Adrenal gland (tissue), 12 donors: ENCODE data around the gene SLC38A9. TPM values are rescaled to one million over a fixed set of nuclear protein-coding genes. Genes with fewer than 3 reads are reported as not detected.
A peak's percentile ranks its signal among the peaks of the same experiment; 100 is the strongest.
"Not testable (repeated sequence)": the region's sequence is repeated elsewhere in the genome, so short reads cannot be mapped to it uniquely, and the experiment has no call there.

ENCODE experiments used
- DNase-seq, 7 donors: peaks; one replicate each; pipeline ENCODE4 v3.0.0-alpha.2; 2019 to 2020
- H3K27ac ChIP-seq, 5 donors: fragments of 200-600 bp; sonication (generic) in 4 of 5; 1 replicate in 3 of 5; 2 replicates in 2 of 5; pipeline versions ENCODE4 v1.5.1 to v1.8.0; 2016 to 2020; ENCODE audit warnings: mild to moderate bottlenecking in 1 of 5
- H3K27me3 ChIP-seq: fragments of 200-600 bp; 2 replicates; pipeline ENCODE4 v1.8.0; 2021
- H3K36me3 ChIP-seq, 2 donors: fragments of 200-600 bp; replicated peaks in 1 of 2; 1 replicate in 1 of 2; 2 replicates in 1 of 2; pipeline versions ENCODE4 v1.5.1 to v1.8.0; 2018 to 2022
- H3K4me1 ChIP-seq, 2 donors: fragments of 200-600 bp; replicated peaks in 1 of 2; 1 replicate in 1 of 2; 2 replicates in 1 of 2; pipeline versions ENCODE4 v1.5.1 to v1.8.0; 2018 to 2021
- H3K4me3 ChIP-seq, 4 donors: fragments of 200-600 bp; sonication (generic) in 3 of 4; one replicate each; pipeline ENCODE4 v1.5.1; 2016 to 2018
- H3K9me3 ChIP-seq, 3 donors: fragments of 200-600 bp; sonication (generic) in 1 of 3; replicated peaks in 1 of 3; 1 replicate in 2 of 3; 2 replicates in 1 of 3; pipeline versions ENCODE4 v1.5.1 to v1.8.0; 2016 to 2021
- CTCF ChIP-seq, 6 experiments: fragments of 450-650 bp in 4 of 6; fragments of 200-600 bp in 2 of 6; sonication (generic) in 1 of 6; IDR thresholded peaks; 1 replicate in 5 of 6; 2 replicates in 1 of 6; pipeline versions ENCODE4 v1.5.1 to v1.8.0; 2016 to 2021; ENCODE audit warnings: antibody characterized with exemption in 6 of 6, mild to moderate bottlenecking in 2 of 6, moderate library complexity in 1 of 6
- POLR2A ChIP-seq, 2 donors: fragments of 450-650 bp; IDR thresholded peaks; one replicate each; pipeline ENCODE4 v1.6.1; 2017; ENCODE audit warnings: antibody characterized with exemption in 2 of 2, mild to moderate bottlenecking in 2 of 2, moderate library complexity in 1 of 2
- WGBS, 4 donors: extraction: QIAGEN DNeasy Blood & Tissue Kit in 2 of 4; methylation state at CpG; one replicate each; pipeline versions ENCODE4 v1.1.5 to v1.1.7; 2013 to 2017; 5-methylcytosine and 5-hydroxymethylcytosine counted together
- intact Hi-C, 2 donors: fragments of 100-400 bp; cut with DNase I; formaldehyde crosslinking; loops; one replicate each; pipeline versions ENCODE4 v1.14.1 to v1.15.0; 2022 to 2023
- polyA plus RNA-seq, 3 donors: library from polyadenylated mRNA; stranded (reverse); fragments of 200-250 nt in 2 of 3; fragments of 350-450 nt in 1 of 3; fragmentation: Illumina TruSeq in 1 of 3; extraction: RNeasy Lipid Tissue Mini Kit (QIAGEN cat#74804) in 1 of 3; gene quantifications; one replicate each; pipeline ENCODE4 v1.2.3, GENCODE V29; 2013 to 2014
- total RNA-seq, 9 donors: library from RNA; depleted of rRNA in 4 of 9; stranded (reverse); fragments of >200 nt in 4 of 9; fragments of 120-200 nt in 1 of 9; fragmentation: NEBNext Ultra II Directional in 1 of 9; extraction: Animal tissue kit (Norgen Biotek cat#: 25700) in 1 of 9; gene quantifications; one replicate each; pipeline versions ENCODE4 v1.1.0 to v1.2.4, GENCODE V29; 2013 to 2023
- donor health status: healthy with polysubstance abuse.
- donor health status: Bipolar disorder and iron deficiency.
- donor health status: DM: yes; HTN: yes; CAD: no.
- donor health status: DM: no; HTN: no; CAD: no.
- donor health status: DM: no; HTN: no; CAD: no.
- donor health status: DM: yes; HTN: yes; CAD: no.

The SLC38A9 gene
- total and polyA plus RNA-seq, 12 donors: 7.6 to 61.4 (median 13.8) TPM

GRCh38 chr5:55699041-55699688, 13.0 kb downstream of the SLC38A9 start:
- Histone ChIP-seq H3K9me3 (no peaks in the 10 kb centered on the region), H3K27ac (no peak overlapping the region), H3K4me3 (no peak overlapping the region), H3K27me3 (no peaks in the 10 kb centered on the region), H3K36me3 (peaks cover 0 to 8% of the 10 kb centered on the region in 2 donors), H3K4me1 (no peaks in the 10 kb centered on the region)
- WGBS, 4 donors: 80 to 91% (median 90%) methylated on average over 3 of the region's 3 CpGs
- no peak for DNase-seq
- TF ChIP-seq CTCF (IDR thresholded peaks at IDR 0.05): no peak
- no peak for TF ChIP-seq POLR2A (IDR thresholded peaks at IDR 0.05)
- intact Hi-C loops: loop anchor here in 1 of 2 donors (10.0 kb wide), 1 partner anchor 364 kb away; no protein-coding TSS in a partner anchor

DNA sequence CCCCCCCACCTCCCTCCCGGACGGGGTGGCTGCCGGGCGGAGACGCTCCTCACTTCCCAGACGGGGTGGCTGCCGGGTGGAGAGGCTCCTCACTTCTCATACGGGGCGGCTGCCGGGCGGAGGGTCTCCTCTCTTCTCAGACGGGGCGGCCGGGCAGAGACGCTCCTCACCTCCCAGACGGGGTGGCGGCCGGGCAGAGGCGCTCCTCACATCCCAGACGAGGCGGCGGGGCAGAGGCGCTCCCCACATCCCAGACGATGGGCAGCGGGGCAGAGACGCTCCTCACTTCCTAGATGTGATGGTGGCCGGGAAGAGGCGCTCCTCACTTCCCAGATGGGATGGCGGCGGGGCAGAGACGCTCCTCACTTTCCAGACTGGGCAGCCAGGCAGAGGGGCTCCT, 15.4 kb downstream of the SLC38A9 start:
- not testable (repeated sequence) for H3K36me3 ChIP-seq, H3K9me3 ChIP-seq, H3K27me3 ChIP-seq, DNase-seq, H3K4me3 ChIP-seq, H3K4me1 ChIP-seq, H3K27ac ChIP-seq
- intact Hi-C loops: loop anchor here in 1 of 2 donors (10.0 kb wide), 1 partner anchor 362 kb away; no protein-coding TSS in a partner anchor
- WGBS, 4 donors: 97 to 100% (median 99%) methylated on average over 6 to 28 of the region's 31 CpGs

DNA sequence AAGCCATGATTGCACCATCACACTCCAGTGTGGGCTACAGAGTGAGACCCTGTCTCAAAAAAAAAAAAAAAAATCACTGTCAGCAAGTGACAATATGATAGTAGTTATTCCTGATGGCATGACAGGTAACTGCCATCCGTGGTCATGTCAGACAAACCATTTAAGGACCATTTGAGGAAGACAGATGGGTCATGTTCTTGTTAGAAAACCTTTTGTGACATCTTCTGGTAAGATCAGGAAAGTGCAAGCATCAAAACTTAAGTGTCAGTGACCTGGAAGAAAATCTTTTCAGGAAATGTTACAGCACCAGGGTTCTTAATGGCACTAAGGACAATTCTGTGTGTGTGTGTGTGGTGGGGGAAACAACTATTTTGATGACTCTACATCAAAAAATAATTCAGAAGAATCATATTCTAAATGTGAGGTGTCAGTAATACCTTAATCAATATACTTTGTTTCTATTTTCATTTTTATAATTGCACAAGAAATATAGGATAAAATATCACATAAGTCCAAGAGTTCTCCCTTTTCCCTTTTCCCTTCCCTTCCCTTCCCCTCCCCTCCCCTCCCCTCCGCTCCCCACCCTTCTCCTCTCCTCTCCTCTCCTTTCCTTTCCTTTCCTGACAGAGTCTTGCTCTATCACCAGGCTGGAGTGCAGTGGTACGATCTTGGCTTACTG, 17.8 kb downstream of the SLC38A9 start:
- H3K9me3 ChIP-seq: no peaks in the 10 kb centered on the region
- no peak for DNase-seq
- peaks cover 0 to 14% of the 10 kb centered on the region in 2 donors for H3K4me1 ChIP-seq
- H3K27me3 ChIP-seq: no peaks in the 10 kb centered on the region
- WGBS, 4 donors: 74 to 89% (median 76%) methylated on average over 3 of the region's 3 CpGs
- no peak overlapping the region for H3K27ac ChIP-seq
- no peak overlapping the region for H3K4me3 ChIP-seq
- H3K36me3 ChIP-seq: peaks cover 0 to 8% of the 10 kb centered on the region in 2 donors
- intact Hi-C loops: loop anchor here (5.0 to 10.0 kb wide), 3 partner anchors 347 to 522 kb away; partner anchors contain the start of gene CDC20B (in 1 of the 2)
- TF ChIP-seq CTCF (IDR thresholded peaks at IDR 0.05) (peak in 5 of 6 experiments; percentile 24 to 48 (median 44)), POLR2A (IDR thresholded peaks at IDR 0.05) (no peak)

- Histone ChIP-seq H3K4me3 (no peak overlapping the region), H3K36me3 (peaks cover 0 to 4% of the 10 kb centered on the region in 2 donors), H3K27ac (no peak overlapping the region), H3K4me1 (peaks cover 0 to 14% of the 10 kb centered on the region in 2 donors), H3K9me3 (no peaks in the 10 kb centered on the region), H3K27me3 (no peaks in the 10 kb centered on the region)
- intact Hi-C loops: loop anchor here (5.0 to 10.0 kb wide), 3 partner anchors 345 to 520 kb away; partner anchors contain the start of gene CDC20B (in 1 of the 2)
- TF ChIP-seq POLR2A (IDR thresholded peaks at IDR 0.05): no peak
- no peak for TF ChIP-seq CTCF (IDR thresholded peaks at IDR 0.05)
- WGBS, 4 donors: 45 to 69% (median 63%) methylated on average over 1 of the region's 1 CpG
- no peak for DNase-seq
These were observed 19.6 kb downstream of the SLC38A9 start for GRCh38 chr5:55692509-55692908.
